ENCODE results near the gene ATAT1. TPM values are rescaled to one million over a fixed set of nuclear protein-coding genes. Genes with fewer than 3 reads are reported as not detected.
A peak's percentile ranks its signal among the peaks of the same experiment; 100 is the strongest.

ATAT1 gene
- total and polyA plus RNA-seq, 2 of the 4 experiments (the other 2 are of a cell fraction): 5.6 to 15.5 TPM

DNA sequence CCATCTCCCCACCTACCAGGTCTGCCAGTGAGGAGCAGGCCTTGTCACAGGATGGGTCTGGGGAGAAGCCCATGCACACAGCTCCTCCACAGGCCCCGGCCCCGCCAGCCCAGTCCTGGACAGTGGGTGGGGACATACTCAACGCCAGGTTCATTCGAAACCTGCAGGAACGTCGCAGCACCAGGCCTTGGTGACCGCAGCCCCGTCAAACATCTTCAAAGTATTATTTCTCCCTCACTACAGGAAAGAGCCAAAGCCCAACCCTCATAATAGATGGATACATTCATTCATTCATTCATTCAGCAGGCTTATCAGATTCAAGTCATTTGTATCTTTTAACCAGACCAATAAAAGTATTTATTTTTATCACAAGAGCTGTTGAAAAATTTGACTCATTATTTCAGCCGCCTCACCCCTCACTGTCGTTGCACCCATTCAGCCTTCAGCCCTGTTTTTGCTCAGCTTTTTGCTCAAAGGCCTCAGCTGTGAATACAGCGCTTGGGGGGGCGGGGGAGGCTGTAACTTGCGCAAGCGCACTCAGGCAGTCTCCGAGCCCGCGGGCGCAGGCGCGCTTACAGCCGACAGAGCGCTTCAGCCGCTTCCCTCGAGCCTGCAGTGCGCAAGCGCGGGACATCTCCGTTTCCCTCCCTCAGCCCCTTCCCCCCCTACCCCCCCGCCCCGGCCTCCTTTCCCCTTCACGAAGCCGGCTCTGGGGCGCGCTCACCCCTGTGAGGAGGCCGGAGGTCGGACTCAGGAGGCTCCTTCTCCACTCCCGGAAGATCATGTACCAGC lies 20.0 kb downstream of the ATAT1 start, which contains the start of gene C6orf136:
Gene C6orf136 (plus strand): TSS at position 684 of the 792 bp plus-strand sequence. CDS start 99 bp downstream, at position 783.
- Histone ChIP-seq H2BK15ac (ENCODE audit: low read depth, low read length) (no peak within 1 kb of the TSS; the same call in 2 of the 3 replicates), H2AK9ac (replicated peaks; ENCODE audit: low read depth, low read length, poor library complexity) (peak within 1 kb of the TSS; percentile 95), H3K27me3 (ENCODE audit: control insufficient read depth, insufficient read depth, low read length) (no peaks in the 10 kb centered on the region), H3K9ac (ENCODE audit: low read depth, low read length) (peak within 1 kb of the TSS; percentile 85), H2BK120ac (ENCODE audit: low read depth, low read length) (no peak within 1 kb of the TSS), H3K4me2 (ENCODE audit: low read depth, low read length) (peak within 1 kb of the TSS; percentile 93), H4K20me1 (ENCODE audit: insufficient read depth, low read length) (peaks cover 4% of the 10 kb centered on the region; the same call in 1 of the 2 replicates), H3K18ac (ENCODE audit: low read depth, low read length) (peak within 1 kb of the TSS; percentile 1; the same call in 1 of the 2 replicates), H2BK5ac (ENCODE audit: low read depth, low read length, poor library complexity, severe bottlenecking) (peak within 1 kb of the TSS; percentile 79), H4K8ac (ENCODE audit: low read depth in 2 of 2, low read length in 2 of 2) (peak within 1 kb of the TSS; percentile 53 to 81; a peak in 3 of 4 replicates), H2AK5ac (ENCODE audit: low read depth, low read length) (peak within 1 kb of the TSS; percentile 45), H3K4ac (ENCODE audit: low read depth, low read length) (peak within 1 kb of the TSS; percentile 34), H3K79me1 (ENCODE audit: low read depth in 1 of 2, low read length in 2 of 2) (peaks cover 13 to 40% of the 10 kb centered on the region in 2 experiments; a peak in 3 of 4 replicates), H3K9me3 (ENCODE audit: control insufficient read depth, insufficient read depth, low read length) (no peaks in the 10 kb centered on the region), H4K91ac (ENCODE audit: insufficient read depth, low read depth, low read length) (peak within 1 kb of the TSS; percentile 68; the same call in 1 of the 2 replicates), H3K14ac (replicated peaks; ENCODE audit: low read depth, low read length) (peak within 1 kb of the TSS; percentile 49), H4K5ac (ENCODE audit: low read depth, low read length) (peak within 1 kb of the TSS; percentile 75), H2BK20ac (ENCODE audit: low read depth, low read length) (no peak within 1 kb of the TSS), H3K36me3 (ENCODE audit: control insufficient read depth, insufficient read depth, low read length) (peaks cover 31% of the 10 kb centered on the region), H3K23ac (ENCODE audit: low read depth, low read length) (peak within 1 kb of the TSS; percentile 61), H3K27ac (ENCODE audit: insufficient read depth, low read length) (peak within 1 kb of the TSS; percentile 86), H3K4me3 (ENCODE audit: insufficient read depth, low read depth, low read length) (peak within 1 kb of the TSS; percentile 93), H3K56ac (ENCODE audit: extremely low read depth, insufficient read depth, low read length) (peak within 1 kb of the TSS; percentile 60), H2AFZ (replicated peaks; ENCODE audit: low read length, poor library complexity) (peak within 1 kb of the TSS; percentile 99), H3K4me1 (ENCODE audit: control insufficient read depth, insufficient read depth, low read length) (no peaks in the 10 kb centered on the region), H3K9me1 (ENCODE audit: insufficient read depth, low read length) (no peaks in the 10 kb centered on the region; the same call in 1 of the 2 replicates)
- POLR2A ChIA-PET (ENCODE audit: unreplicated experiment): interaction anchor here (0.6 kb wide), 5 partner anchors 18 to 215 kb away, joined by 4 to 10 read pairs (median 8); no protein-coding TSS in a partner anchor
- DNase-seq: peak; percentile 91
- CTCF ChIA-PET: no interaction called here
- dilution Hi-C loops (cut with HindIII; ENCODE audit: low sequenced_read_pairs, unreplicated experiment): no loop called here
- 9% methylated on average over 13 of the region's 37 CpGs; no CpG with 5 or more reads in 1 of the 2 experiments for WGBS, 2 experiments (ENCODE audit: extremely low coverage in 2 of 2, insufficient read length in 1 of 2)
- intact Hi-C loops (cut with micrococcal nuclease): no loop called here
- in situ Hi-C loops (cut with MboI; ENCODE audit: low sequenced_read_pairs): no loop called here
- no TSS peak for BruUV-seq (replicated peaks)
- TF ChIP-seq CEBPB (IDR thresholded peaks at IDR 0.05; ENCODE audit: low read depth, low read length) (peak; percentile 81), NFE2L2 (IDR thresholded peaks at IDR 0.05; ENCODE audit: low read depth, low read length) (no peak), MAZ (IDR thresholded peaks at IDR 0.05; ENCODE audit: borderline replicate concordance, low read depth, low read length) (peak; percentile 38; the same call in 1 of the 2 replicates)
- peak; percentile 90 for ATAC-seq (ENCODE audit: low read depth)
